Immature natural killer cell (primary cell): ENCODE results near the gene METAP1D. TPM values are rescaled to one million over a fixed set of nuclear protein-coding genes. Genes with fewer than 3 reads are reported as not detected.

Experiments
- DNase-seq, 3 donors: peaks; one replicate each; pipeline ENCODE4 v3.0.0; 2022; ENCODE audit warnings: mixed read lengths in 1 of 3
- H3K27ac Mint-ChIP-seq, 6 donors: one replicate each; pipeline ENCODE4 v1.8.0; 2020; ENCODE audit warnings: mixed read lengths in 6 of 6, mild to moderate bottlenecking in 5 of 6, inconsistent platforms in 4 of 6, moderate library complexity in 3 of 6
- H3K27me3 Mint-ChIP-seq, 3 donors: one replicate each; pipeline ENCODE4 v1.8.0; 2020 to 2021; ENCODE audit warnings: low read depth in 3 of 3, mild to moderate bottlenecking in 3 of 3, mixed read lengths in 3 of 3, moderate library complexity in 3 of 3, inconsistent platforms in 1 of 3
- H3K36me3 Mint-ChIP-seq, 3 donors: one replicate each; pipeline ENCODE4 v1.8.0; 2020; ENCODE audit warnings: mixed read lengths in 3 of 3, inconsistent platforms in 2 of 3, mild to moderate bottlenecking in 2 of 3
- H3K4me1 Mint-ChIP-seq, 2 donors: one replicate each; pipeline ENCODE4 v1.8.0; 2020; ENCODE audit warnings: inconsistent platforms in 2 of 2, mild to moderate bottlenecking in 2 of 2, mixed read lengths in 2 of 2, moderate library complexity in 1 of 2
- H3K4me3 Mint-ChIP-seq, 5 donors: one replicate each; pipeline ENCODE4 v1.8.0; 2020; ENCODE audit warnings: mild to moderate bottlenecking in 5 of 5, mixed read lengths in 5 of 5, inconsistent platforms in 3 of 5, moderate library complexity in 3 of 5
- H3K9me3 Mint-ChIP-seq, 6 donors: one replicate each; pipeline ENCODE4 v1.8.0; 2020; ENCODE audit warnings: mild to moderate bottlenecking in 6 of 6, mixed read lengths in 6 of 6, inconsistent platforms in 4 of 6, moderate library complexity in 3 of 6
- polyA plus RNA-seq, 3 donors: library from polyadenylated mRNA; unstranded; fragments of 300-500 nt; fragmentation: Illumina TruSeq; gene quantifications; one replicate each; pipeline ENCODE4 v1.2.3, GENCODE V29; 2021

Gene METAP1D
- polyA plus RNA-seq, 3 donors from 2014 or later: 0.46 to 2.2 TPM; not detected in 1

GRCh38 chr2:172009823-172010222, 10.1 kb downstream of the METAP1D start:
- H3K9me3 Mint-ChIP-seq: no peaks in the 10 kb centered on the region
- H3K36me3 Mint-ChIP-seq: peaks cover 0 to 5% (median 4%) of the 10 kb centered on the region in 3 donors
- H3K4me3 Mint-ChIP-seq: peak overlapping the region in 4 of 5 donors; percentile 1 to 39 (median 22)
- peaks cover 29 to 35% of the 10 kb centered on the region in 2 donors for H3K4me1 Mint-ChIP-seq
- H3K27me3 Mint-ChIP-seq: peaks cover 0 to 2% (median 0%) of the 10 kb centered on the region in 3 donors
- H3K27ac Mint-ChIP-seq: peak overlapping the region in 1 of 6 donors; percentile 7
- DNase-seq: no peak

- peaks cover 0 to 3% (median 2%) of the 10 kb centered on the region in 3 donors for H3K27me3 Mint-ChIP-seq
These were observed 12.2 kb downstream of the METAP1D start for GRCh38 chr2:172011812-172012575.

GRCh38 chr2:172012677-172013391, 13.1 kb downstream of the METAP1D start:
- H3K27ac Mint-ChIP-seq: no peak overlapping the region
- H3K27me3 Mint-ChIP-seq: peaks cover 0 to 3% (median 2%) of the 10 kb centered on the region in 3 donors
- H3K4me3 Mint-ChIP-seq: peak overlapping the region; percentile 45 to 80 (median 61)
- no peak for DNase-seq
- H3K4me1 Mint-ChIP-seq: peaks cover 31 to 41% of the 10 kb centered on the region in 2 donors
- peaks cover 3 to 5% (median 4%) of the 10 kb centered on the region in 3 donors for H3K36me3 Mint-ChIP-seq
- no peaks in the 10 kb centered on the region for H3K9me3 Mint-ChIP-seq

More at GRCh38 chr2:172011812-172012575, 12.2 kb downstream of the METAP1D start:
- H3K27ac Mint-ChIP-seq: peak overlapping the region in 2 of 6 donors; percentile 36 to 41
- DNase-seq: peak; percentile 14 to 35 (median 31)
- H3K4me1 Mint-ChIP-seq: peaks cover 31 to 41% of the 10 kb centered on the region in 2 donors
- peaks cover 3 to 5% (median 4%) of the 10 kb centered on the region in 3 donors for H3K36me3 Mint-ChIP-seq
- peak overlapping the region; percentile 45 to 80 (median 61) for H3K4me3 Mint-ChIP-seq
- H3K9me3 Mint-ChIP-seq: no peaks in the 10 kb centered on the region

- Mint-ChIP-seq H3K9me3 (no peaks in the 10 kb centered on the region), H3K4me3 (no peak overlapping the region), H3K27me3 (peaks cover 0 to 3% (median 2%) of the 10 kb centered on the region in 3 donors), H3K27ac (no peak overlapping the region), H3K36me3 (peaks cover 3 to 5% (median 4%) of the 10 kb centered on the region in 3 donors), H3K4me1 (peaks cover 31 to 41% of the 10 kb centered on the region in 2 donors)
- no peak for DNase-seq
These were observed 13.6 kb downstream of the METAP1D start for GRCh38 chr2:172013396-172013795.

GRCh38 chr2:172021074-172021931, 21.6 kb downstream of the METAP1D start:
- no peaks in the 10 kb centered on the region for H3K9me3 Mint-ChIP-seq
- no peak for DNase-seq
- no peak overlapping the region for H3K4me3 Mint-ChIP-seq
- H3K27me3 Mint-ChIP-seq: peaks cover 0 to 3% (median 0%) of the 10 kb centered on the region in 3 donors
- H3K36me3 Mint-ChIP-seq: peaks cover 0 to 5% (median 3%) of the 10 kb centered on the region in 3 donors
- no peak overlapping the region for H3K27ac Mint-ChIP-seq
- peaks cover 2 to 6% of the 10 kb centered on the region in 2 donors for H3K4me1 Mint-ChIP-seq

- no peaks in the 10 kb centered on the region for H3K27me3 Mint-ChIP-seq
These were observed 22.2 kb downstream of the METAP1D start for GRCh38 chr2:172021955-172022354.

GRCh38 chr2:172031536-172031935, 31.8 kb downstream of the METAP1D start:
- no peaks in the 10 kb centered on the region for H3K27me3 Mint-ChIP-seq
- DNase-seq: no peak
- H3K27ac Mint-ChIP-seq: no peak overlapping the region
- no peaks in the 10 kb centered on the region for H3K36me3 Mint-ChIP-seq
- no peak overlapping the region for H3K4me3 Mint-ChIP-seq
- H3K9me3 Mint-ChIP-seq: no peaks in the 10 kb centered on the region
- no peaks in the 10 kb centered on the region for H3K4me1 Mint-ChIP-seq

More at GRCh38 chr2:172021955-172022354, 22.2 kb downstream of the METAP1D start:
- Mint-ChIP-seq H3K9me3 (no peaks in the 10 kb centered on the region), H3K36me3 (peaks cover 0 to 5% (median 0%) of the 10 kb centered on the region in 3 donors), H3K27ac (no peak overlapping the region), H3K4me3 (no peak overlapping the region), H3K4me1 (peaks cover 0 to under 1% of the 10 kb centered on the region in 2 donors)
- DNase-seq: no peak

GRCh38 chr2:172038121-172038520, 38.4 kb downstream of the METAP1D start:
- no peaks in the 10 kb centered on the region for H3K9me3 Mint-ChIP-seq
- no peak for DNase-seq
- no peaks in the 10 kb centered on the region for H3K27me3 Mint-ChIP-seq
- no peaks in the 10 kb centered on the region for H3K36me3 Mint-ChIP-seq
- no peaks in the 10 kb centered on the region for H3K4me1 Mint-ChIP-seq
- H3K27ac Mint-ChIP-seq: no peak overlapping the region
- no peak overlapping the region for H3K4me3 Mint-ChIP-seq

- Mint-ChIP-seq H3K9me3 (no peaks in the 10 kb centered on the region), H3K4me3 (no peak overlapping the region), H3K27me3 (no peaks in the 10 kb centered on the region), H3K36me3 (no peaks in the 10 kb centered on the region), H3K4me1 (no peaks in the 10 kb centered on the region), H3K27ac (no peak overlapping the region)
- DNase-seq: no peak
These were observed 38.9 kb downstream of the METAP1D start for GRCh38 chr2:172038604-172039003.

- H3K27ac Mint-ChIP-seq: no peak overlapping the region
- no peak for DNase-seq
- H3K4me1 Mint-ChIP-seq: no peaks in the 10 kb centered on the region
- H3K36me3 Mint-ChIP-seq: no peaks in the 10 kb centered on the region
- no peaks in the 10 kb centered on the region for H3K27me3 Mint-ChIP-seq
- H3K4me3 Mint-ChIP-seq: no peak overlapping the region
- H3K9me3 Mint-ChIP-seq: no peaks in the 10 kb centered on the region
These were observed 39.4 kb downstream of the METAP1D start for GRCh38 chr2:172039011-172039704.

GRCh38 chr2:172040311-172040710, 40.6 kb downstream of the METAP1D start:
- H3K27me3 Mint-ChIP-seq: no peaks in the 10 kb centered on the region
- no peaks in the 10 kb centered on the region for H3K4me1 Mint-ChIP-seq
- no peaks in the 10 kb centered on the region for H3K9me3 Mint-ChIP-seq
- no peak for DNase-seq
- H3K27ac Mint-ChIP-seq: no peak overlapping the region
- no peak overlapping the region for H3K4me3 Mint-ChIP-seq
- no peaks in the 10 kb centered on the region for H3K36me3 Mint-ChIP-seq

GRCh38 chr2:172046080-172046678, 46.4 kb downstream of the METAP1D start:
- peaks cover 0 to 2% (median 0%) of the 10 kb centered on the region in 3 donors for H3K27me3 Mint-ChIP-seq
- DNase-seq: no peak
- no peak overlapping the region for H3K4me3 Mint-ChIP-seq
- H3K9me3 Mint-ChIP-seq: no peaks in the 10 kb centered on the region
- no peaks in the 10 kb centered on the region for H3K4me1 Mint-ChIP-seq
- no peak overlapping the region for H3K27ac Mint-ChIP-seq
- H3K36me3 Mint-ChIP-seq: no peaks in the 10 kb centered on the region
